GM10266 (cell line): ENCODE results near the gene ABCB1.
"Not testable (repeated sequence)": the region's sequence is repeated elsewhere in the genome, so short reads cannot be mapped to it uniquely, and the experiment has no call there.

ENCODE experiments used
- DNase-seq: peaks from one replicate; pipeline ENCODE4 v3.0.0; 2012; ENCODE audit errors: extremely low spot score
- TF ChIP-seq, protein P1 (sequence below): IDR thresholded peaks from 2 replicates; pipeline ENCODE4 v1.5.1; 2012; ENCODE audit warnings: mild to moderate bottlenecking, low read depth; ENCODE audit not compliant: control insufficient read depth, insufficient read depth; ENCODE audit errors: missing control alignments

The ABCB1 gene

DNA sequence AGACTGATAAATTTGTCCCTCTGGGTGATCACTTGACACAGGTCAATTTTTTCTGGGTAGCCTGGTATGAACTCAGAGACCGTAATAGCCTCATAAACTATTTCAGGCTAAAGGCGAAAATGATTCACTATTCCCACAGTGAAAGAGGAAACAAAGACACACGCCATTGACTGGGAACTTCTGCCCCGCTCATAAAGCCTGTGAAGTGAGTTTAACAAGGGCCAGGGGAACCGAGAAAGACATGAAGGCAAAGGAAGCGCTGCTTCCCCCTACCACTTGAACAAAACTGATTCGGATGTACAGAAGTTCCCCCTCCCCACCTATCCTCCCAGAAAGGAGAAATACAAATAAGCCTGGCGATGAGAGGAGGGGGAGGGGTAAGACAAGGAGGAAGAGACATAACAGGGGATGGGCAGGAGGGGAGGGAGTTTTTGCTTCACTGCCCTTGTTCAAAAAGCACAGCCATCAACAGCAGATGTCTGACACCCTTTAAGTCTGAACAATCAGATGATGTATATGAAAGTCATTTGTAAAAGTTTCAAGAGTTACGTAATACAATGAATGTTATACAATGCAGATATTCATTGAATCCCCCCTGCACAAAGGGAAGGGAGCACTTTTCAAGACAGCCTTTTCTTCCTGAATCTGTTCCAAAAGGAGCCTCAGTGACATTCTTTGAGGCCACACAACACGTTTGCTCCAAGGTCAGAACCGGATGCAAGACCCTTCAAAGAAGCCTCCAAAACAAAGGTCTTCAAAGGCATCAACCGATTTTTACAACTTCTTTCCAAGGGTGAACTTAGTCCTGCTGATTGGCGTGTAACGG lies 125.9 kb downstream of the ABCB1 start:
- DNase-seq = peak; percentile 75
- TF ChIP-seq, protein P1, sequence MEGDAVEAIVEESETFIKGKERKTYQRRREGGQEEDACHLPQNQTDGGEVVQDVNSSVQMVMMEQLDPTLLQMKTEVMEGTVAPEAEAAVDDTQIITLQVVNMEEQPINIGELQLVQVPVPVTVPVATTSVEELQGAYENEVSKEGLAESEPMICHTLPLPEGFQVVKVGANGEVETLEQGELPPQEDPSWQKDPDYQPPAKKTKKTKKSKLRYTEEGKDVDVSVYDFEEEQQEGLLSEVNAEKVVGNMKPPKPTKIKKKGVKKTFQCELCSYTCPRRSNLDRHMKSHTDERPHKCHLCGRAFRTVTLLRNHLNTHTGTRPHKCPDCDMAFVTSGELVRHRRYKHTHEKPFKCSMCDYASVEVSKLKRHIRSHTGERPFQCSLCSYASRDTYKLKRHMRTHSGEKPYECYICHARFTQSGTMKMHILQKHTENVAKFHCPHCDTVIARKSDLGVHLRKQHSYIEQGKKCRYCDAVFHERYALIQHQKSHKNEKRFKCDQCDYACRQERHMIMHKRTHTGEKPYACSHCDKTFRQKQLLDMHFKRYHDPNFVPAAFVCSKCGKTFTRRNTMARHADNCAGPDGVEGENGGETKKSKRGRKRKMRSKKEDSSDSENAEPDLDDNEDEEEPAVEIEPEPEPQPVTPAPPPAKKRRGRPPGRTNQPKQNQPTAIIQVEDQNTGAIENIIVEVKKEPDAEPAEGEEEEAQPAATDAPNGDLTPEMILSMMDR = no peak

- no peak for DNase-seq
- TF ChIP-seq, protein P1 = no peak
These were observed 126.7 kb downstream of the ABCB1 start for GRCh38 chr7:87473986-87474385.

- TF ChIP-seq, protein P1 = no peak
- DNase-seq = no peak
These were observed 127.5 kb downstream of the ABCB1 start for GRCh38 chr7:87473192-87473591.

DNA sequence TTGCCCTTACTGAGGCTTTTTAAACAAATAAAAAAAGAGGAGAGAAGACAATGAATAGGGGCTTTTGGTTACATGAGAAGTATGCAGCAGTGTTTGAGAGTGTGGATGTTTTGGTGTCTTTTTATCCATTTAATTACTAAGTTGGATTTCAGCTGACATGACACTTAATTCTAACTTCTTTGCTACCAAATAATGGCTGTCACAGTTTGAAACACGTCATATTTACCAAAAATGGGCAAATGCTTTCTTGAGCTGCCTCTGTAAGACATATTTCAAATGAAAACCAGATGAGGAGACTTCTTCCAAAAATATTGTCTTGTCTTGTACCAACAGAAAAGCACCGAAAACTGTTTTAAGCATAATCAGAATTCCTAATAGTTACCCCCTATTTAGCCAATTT lies 129.2 kb downstream of the ABCB1 start:
- DNase-seq = no peak
- TF ChIP-seq, protein P1 = no peak

DNA sequence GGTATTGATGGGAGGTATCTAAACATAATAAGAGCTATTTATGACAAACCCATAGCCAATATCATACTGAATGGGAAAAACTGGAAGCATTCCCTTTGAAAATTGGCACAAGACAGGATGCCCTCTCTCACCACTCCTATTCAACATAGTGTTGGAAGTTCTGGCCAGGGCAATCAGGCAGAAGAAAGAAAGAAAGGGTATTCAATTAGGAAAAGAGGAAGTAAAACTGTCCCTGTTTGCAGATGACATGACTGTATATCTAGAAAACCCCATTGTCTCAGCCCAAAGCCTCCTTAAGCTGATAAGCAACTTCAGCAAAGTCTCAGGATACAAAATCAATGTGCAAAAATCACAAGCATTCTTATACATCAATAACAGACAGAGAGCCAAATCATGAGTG lies 131.5 kb downstream of the ABCB1 start:
- DNase-seq = not testable (repeated sequence)

- not testable (repeated sequence) for DNase-seq
These were observed 135.2 kb downstream of the ABCB1 start for GRCh38 chr7:87465534-87465880.

- not testable (repeated sequence) for DNase-seq
These were observed 135.7 kb downstream of the ABCB1 start for GRCh38 chr7:87464830-87465533.

DNA sequence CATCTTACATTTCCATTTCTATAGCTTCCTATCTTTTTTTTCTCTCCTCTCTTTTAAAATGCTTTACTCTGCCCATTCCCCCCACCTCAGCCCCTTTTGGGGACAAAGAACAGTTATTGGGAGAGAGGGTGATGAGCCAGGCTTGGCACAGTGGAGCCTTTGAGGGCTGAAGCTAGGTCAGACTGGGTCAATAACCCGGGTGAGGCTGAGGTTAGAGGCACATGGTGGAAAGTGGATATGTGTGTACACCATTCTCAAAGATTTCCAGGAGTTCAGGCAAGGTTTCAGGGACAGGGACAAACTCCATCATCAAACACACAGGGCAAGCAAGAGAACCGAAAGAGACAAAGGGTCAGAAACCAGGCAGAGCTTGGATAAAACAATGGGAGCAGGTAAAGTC lies 136.7 kb downstream of the ABCB1 start:
- TF ChIP-seq, protein P1 = no peak
- no peak for DNase-seq

- DNase-seq = not testable (repeated sequence)
These were observed 140.2 kb downstream of the ABCB1 start for GRCh38 chr7:87460444-87460843.
